Germinal center (tissue), 1 donor: ENCODE results near the gene NOTCH2NLA.
"Not testable (repeated sequence)": the region's sequence is repeated elsewhere in the genome, so short reads cannot be mapped to it uniquely, and the experiment has no call there.

Source experiments
- DNase-seq: peaks from one replicate; pipeline ENCODE4 v3.0.0; 2012; ENCODE audit warnings: mixed read lengths, low spot score

The NOTCH2NLA gene

DNA sequence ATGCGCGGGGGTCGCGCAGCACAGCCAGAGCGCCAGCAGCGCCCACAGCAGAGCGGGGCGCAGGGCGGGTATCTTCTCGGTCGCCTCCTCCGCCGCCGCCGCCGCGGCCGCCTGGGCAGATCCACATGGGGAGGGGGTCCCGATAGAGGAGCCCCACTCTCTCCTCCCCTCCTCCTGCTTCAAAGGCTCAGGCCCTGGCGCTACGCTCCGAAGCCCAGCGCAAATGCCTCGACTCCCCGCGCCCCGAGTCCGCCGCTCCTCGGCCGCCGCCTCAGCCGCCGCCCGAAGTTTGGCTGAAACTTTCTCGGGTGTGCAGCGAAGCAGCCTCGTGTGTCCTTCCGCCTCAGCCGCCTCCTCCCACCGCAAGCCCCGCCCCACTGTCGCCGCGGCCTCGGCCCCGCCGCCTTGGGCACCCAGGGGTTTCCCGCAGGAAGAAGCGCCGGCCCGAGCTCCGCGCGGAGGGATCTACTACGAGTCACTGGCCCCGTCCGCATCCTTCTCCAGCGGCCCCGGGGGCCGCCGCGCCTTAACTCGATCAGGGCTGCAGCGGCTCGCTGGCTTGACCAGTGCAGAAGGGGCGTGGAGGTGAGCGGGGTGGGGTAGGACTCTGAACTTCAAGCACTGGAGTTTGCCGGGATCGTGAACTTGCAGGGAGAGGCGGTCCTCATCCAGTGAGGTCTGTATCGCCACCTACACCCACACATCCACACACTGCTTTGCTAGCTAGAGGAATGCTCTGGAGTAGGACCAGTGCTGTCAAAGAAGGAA is at the start of gene NOTCH2NLA:
NOTCH2NLA (minus strand) TSS at position 312 of the 768 bp plus-strand sequence. CDS start 39,684 bp downstream, outside the sequence.
- not testable (repeated sequence) for DNase-seq

DNA sequence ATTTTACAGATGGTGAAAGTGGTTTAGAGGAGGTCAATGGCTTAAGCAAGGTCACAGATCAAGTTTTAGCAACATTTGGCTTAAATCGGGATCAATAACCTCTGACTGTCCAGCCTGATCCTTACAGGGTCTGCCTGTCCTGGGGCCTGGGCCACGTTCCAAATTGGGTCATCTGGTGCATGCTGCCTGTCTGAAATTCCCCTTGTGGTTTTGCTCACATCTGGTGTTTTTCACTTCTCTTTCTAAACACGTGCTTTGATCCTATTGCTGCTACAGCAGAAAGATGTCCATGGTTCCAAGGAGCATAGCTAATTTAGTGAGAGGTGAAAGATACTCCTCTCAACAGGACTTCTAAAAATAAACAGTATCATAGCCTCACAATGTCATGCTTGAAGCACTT is 49.5 kb upstream of the NOTCH2NLA start:
- not testable (repeated sequence) for DNase-seq

GRCh38 chr1:146277087-146277486 is 48.3 kb upstream of the NOTCH2NLA start:
- not testable (repeated sequence) for DNase-seq

- not testable (repeated sequence) for DNase-seq
Observed at GRCh38 chr1:146274083-146274482, 45.3 kb upstream of the NOTCH2NLA start.

DNA sequence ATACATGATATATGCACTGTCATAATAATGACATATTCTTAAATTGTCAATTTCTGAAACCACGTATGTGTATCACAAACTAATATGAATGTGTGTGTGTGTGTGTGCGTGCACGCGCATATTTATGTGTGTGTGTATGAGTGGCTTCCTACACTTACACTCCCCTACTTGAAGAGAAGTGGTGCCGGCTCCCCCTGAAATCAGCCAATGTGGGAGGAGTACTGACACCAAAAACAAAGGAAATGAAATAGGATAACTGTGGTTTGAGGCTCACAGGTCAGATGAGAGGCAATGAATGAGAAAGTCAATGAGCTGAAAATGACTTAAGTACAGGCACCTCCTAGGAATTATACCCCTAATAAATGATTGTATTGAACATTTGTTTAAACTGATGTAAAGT is 44.4 kb upstream of the NOTCH2NLA start:
- DNase-seq = not testable (repeated sequence)

GRCh38 chr1:146272734-146273133 is 43.9 kb upstream of the NOTCH2NLA start:
- DNase-seq = not testable (repeated sequence)

DNA sequence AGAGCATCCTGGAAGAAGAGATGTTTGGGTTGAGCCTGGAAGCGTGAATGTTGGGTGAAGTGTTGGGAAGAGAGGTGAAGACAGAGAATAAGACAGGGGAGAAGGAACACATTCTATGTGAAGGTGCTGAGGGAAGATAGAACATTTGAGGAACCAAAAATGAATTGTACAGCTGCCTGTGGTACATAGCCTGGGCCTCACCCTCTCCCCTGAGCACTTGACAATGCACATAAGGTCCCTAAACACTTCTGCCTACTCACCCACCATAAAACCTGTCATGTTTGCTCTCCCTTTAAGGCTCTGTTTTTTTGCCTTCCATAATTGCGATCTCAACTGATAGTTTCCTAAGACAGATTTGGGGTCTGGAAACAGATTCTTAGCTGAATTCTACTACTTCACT is 43.2 kb upstream of the NOTCH2NLA start:
- DNase-seq = not testable (repeated sequence)

DNA sequence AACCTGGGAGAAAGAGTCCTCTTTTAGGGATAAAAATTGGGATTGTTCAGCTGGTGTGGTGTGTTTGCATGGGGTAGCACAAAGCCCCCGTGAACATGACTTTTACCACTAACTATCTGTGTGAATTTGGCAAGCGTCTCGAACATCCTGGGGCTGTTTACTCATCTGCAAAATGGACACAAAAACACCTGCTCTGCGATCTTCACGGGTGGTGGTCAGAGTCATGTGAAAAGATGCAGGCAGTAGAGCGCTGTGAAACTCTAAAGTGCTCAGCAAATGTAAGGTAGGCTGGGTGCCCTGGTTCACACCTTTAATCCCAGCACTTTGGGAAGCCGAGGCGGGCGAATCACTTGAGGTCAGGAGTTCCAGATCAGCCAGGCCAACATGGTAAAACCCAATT is 41.3 kb upstream of the NOTCH2NLA start:
- DNase-seq = not testable (repeated sequence)

GRCh38 chr1:146266179-146266748 is 37.4 kb upstream of the NOTCH2NLA start:
- DNase-seq = not testable (repeated sequence)

- not testable (repeated sequence) for DNase-seq
Observed at GRCh38 chr1:146264761-146265160, 35.9 kb upstream of the NOTCH2NLA start.

GRCh38 chr1:146260006-146260730 is 31.3 kb upstream of the NOTCH2NLA start:
- not testable (repeated sequence) for DNase-seq

GRCh38 chr1:146257992-146258552 is 29.3 kb upstream of the NOTCH2NLA start:
- DNase-seq = not testable (repeated sequence)

DNA sequence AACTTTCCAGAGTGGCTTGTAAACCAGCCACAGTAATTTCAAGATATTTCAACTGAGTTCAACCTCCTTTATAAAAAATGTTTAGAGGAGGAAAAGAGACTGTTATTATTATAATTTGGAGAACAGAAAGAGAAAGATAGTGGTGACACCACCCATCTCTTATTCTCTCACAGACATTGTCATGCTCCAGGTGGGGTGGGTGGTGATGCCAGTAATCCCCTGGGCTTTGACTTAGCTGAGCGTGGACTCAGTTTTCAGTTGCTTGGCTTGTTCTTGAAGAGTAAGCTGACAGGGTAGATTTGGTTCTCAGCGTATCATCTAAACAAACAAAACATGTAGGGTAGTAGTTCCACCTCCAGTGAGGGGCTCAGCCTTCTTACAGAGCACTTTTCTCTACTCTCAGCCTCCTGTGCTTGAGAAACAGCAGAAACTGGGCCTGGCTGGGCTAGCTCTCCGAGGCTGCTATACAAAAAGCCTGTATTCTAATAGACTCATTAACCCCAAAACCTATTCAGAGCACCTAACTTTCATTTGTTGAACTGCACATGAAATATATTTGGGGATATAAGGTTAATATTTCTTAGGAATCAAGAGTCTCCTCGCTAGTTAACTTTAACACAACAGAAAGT is 25.9 kb upstream of the NOTCH2NLA start:
- not testable (repeated sequence) for DNase-seq

DNA sequence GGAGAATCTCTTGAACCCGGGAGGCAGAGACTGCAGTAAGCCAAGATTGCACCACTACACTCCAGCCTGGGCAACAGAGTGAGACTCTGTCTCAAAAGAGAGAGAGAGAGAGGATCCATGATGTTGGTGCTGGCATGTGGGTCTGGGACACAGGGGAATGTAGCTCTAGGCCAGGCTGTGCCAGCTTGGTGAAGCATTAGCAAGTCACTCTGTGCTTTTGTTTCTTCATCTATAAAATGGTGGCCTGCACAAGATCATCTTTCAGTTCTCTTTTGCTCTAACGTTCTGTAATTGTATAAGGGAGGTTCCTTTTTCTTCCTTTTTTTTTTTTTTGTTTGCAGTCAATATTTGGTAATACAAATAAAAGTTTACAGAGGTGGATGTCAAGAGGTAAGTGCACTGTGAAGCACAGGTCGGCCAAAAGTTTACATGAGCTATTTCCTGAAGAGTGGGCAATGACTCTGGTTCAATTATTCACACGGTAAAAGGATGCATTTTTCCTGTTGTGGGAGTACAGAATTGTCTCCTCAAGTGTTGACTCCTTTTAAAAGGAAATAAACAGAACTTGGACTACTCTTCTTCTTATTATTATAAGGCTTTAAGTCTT is 24.5 kb upstream of the NOTCH2NLA start:
- not testable (repeated sequence) for DNase-seq

DNA sequence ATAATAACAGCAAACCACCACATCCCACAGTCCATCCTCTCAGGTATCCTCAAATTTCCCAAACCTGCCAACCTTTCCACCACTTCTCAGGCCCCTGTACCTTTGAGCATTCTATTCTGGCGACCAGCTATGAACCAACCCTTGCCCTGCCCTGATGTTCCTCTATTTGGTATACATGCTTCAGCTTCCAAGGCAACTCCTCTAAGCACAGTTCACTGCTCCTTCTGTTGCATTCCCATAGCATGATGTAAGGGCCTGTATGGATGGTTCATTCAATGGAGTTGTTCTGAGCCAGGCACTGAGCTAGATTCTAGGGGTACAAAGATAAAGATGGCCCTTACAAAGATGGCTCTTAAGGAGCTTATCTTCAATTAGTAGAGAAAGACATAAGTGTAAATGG is 22.7 kb upstream of the NOTCH2NLA start:
- DNase-seq = not testable (repeated sequence)

DNA sequence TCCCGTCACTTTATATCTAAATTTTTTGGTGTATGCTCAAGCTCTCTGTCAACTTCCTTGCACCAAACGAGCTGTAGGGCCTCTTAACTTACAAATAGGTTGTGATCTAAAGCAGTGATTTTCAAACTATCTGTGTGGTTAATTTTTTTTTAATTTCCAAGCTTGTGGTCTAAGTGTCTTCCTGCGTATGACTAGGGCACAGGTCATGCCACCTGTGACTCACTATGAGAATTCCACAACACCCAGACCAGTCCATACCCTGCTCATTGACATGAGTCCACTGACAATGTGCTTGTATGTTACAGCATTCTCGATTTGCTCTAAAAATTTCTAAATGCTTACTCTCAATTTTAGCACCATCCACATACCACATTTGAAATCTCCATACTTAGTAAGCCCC is 19.8 kb upstream of the NOTCH2NLA start:
- DNase-seq = not testable (repeated sequence)

- DNase-seq = not testable (repeated sequence)
Observed at GRCh38 chr1:146236626-146237025, 7.8 kb upstream of the NOTCH2NLA start.

- not testable (repeated sequence) for DNase-seq
Observed at GRCh38 chr1:146236026-146236601, 7.3 kb upstream of the NOTCH2NLA start.

DNA sequence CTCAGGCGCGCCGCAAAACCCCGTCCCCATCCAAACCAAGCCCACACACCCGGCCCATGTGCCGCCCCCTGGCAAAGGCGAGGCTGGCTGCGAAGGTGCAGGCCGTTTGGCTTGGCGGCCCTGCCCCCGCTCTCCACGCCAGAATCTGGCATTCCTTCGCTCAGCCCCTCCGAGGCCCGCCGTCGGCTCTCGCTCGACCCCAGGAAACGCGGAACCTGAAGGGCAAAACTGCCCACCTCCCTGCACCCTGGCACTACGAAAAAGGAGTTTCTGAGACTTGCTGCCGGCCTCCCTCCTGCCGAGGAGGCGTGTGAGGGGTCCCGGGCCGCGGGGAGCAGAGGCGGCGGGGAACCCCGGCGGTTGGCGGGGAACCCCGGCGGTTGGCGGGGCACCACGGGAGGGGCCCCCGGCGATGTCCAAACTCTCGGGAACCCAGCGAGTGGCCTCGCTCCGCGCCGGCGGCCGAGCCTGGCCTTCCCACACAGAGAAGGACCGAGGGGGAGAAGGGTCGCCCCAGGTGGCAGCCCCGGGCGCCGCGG is 608 bp downstream of the NOTCH2NLA start:
- DNase-seq = not testable (repeated sequence)

GRCh38 chr1:146174531-146174930 is 54.3 kb downstream of the NOTCH2NLA start:
- not testable (repeated sequence) for DNase-seq

DNA sequence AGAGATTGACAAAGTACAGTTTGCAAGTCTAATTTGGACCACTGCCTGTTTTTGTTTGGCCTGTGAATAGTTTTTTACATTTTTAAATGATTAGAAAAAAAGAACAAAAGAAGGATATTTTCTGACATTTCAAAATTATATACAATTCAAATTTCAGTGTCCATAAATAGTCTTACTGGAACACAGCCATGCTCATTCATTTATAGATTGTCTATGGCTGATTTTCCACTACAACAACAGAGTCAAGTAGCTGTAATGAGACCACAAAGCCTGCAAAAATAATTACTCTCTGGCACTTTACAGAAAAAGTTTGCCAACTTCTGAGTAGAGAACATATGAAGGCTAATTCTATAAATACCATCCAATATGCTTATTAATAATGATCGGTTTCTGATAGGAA is 61.1 kb downstream of the NOTCH2NLA start:
- DNase-seq = not testable (repeated sequence)
